Measurements from ENCODE around the gene RAB12.

The RAB12 gene

DNA sequence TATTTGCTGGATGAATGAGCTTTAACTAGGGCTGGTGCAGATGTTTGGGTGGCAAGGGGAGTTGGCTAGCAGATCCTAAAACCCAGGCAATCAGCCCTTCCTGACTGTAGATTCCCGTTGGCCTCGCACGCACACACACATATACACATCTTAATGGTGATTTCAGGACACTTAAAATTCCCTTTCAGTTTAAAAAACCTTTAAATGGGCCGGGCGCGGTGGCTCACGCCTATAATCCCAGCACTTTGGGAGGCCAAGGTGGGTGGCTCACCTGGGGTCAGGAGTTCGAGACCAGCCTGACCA lies 76.6 kb downstream of the RAB12 start:
- DNase-seq: no peak

DNA sequence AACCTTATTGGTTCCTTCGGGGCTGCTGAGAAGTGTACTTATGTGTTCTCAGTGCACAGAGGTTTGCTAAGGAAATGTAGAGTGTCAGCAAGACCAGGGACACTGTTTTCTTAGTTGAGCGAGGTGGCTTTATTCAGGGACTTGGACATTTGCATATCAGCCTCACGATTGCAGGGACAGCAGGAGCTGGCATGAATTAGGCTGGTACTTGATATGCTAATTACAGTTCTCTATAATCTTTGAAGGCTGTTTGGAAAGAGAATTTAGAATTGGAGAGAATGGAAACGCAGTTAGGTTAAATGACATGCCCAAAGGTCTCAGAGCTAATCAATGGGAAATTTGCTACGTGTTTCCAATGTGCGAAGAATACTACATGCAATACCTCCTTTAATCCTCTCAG lies 77.4 kb downstream of the RAB12 start:
- no peak for DNase-seq

DNA sequence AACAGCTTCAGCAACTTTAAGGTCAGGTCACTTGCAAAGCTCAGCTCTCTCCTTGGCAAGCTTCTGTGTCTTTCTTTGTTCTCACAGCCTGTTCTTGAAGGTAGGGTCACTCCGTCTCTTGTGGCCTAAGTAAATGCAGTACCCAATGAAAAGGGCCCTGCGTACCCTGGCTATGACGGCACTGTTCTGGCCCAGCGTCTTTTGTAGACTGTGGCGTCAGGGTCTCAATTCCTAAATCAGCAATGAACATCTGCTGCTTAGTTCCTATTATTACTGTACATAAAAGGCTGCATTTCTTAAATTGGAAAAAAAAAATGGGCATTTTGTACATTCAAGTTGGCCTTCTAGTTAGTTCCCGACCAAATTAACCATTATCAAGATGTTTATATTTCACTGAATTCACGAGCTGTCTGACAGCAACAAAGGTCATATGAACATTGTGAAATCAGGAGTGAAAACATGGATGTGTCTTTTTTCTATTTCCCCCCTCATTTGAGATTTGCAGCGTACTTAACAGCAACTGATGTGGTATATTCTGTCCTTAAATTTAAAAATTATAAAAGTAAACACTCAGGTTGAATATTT lies 79.1 kb downstream of the RAB12 start:
- no peak for DNase-seq

DNA sequence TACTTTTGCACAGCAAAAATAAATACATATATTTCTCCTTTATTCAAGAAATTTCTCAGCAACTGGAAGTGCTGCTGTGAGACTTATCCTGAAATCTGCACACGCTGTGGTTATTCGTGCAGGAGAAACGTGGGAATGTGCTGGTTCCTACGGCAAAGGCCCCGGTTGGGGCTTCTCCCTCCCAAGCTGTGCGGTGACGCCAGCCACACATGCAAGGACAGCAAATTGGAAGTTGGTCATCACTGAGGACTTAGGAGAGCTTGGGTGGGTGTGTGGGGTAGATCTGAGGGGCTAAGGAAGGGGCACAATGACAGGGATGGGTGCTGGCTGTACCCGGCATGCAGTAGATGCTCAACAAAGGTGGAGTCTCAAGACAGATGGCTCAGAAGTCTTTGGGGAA lies 79.6 kb downstream of the RAB12 start:
- DNase-seq: no peak

Measured in NCI-H2081 (cell line).